Right atrium auricular region (tissue), 2 donors: ENCODE results near the gene LDB3. TPM values are rescaled to one million over a fixed set of nuclear protein-coding genes. Genes with fewer than 3 reads are reported as not detected.

Source experiments
- DNase-seq: peaks from one replicate; pipeline ENCODE4 v3.0.0-alpha.2; 2019; ENCODE audit warnings: low spot score
- H3K27ac ChIP-seq, 2 donors: fragments of 200-600 bp; sonication (generic); 1 replicate in 1 of 2; 2 replicates in 1 of 2; pipeline ENCODE4 v1.5.1; 2016 to 2019
- H3K27me3 ChIP-seq, 2 donors: fragments of 200-600 bp; sonication (generic); one replicate each; pipeline versions ENCODE4 v1.5.1 to v1.6.0; 2017 to 2019
- H3K36me3 ChIP-seq: fragments of 200-600 bp; sonication (generic); one replicate; pipeline ENCODE4 v1.5.1; 2016
- H3K4me1 ChIP-seq, 2 donors: fragments of 200-600 bp; sonication (generic); one replicate each; pipeline versions ENCODE4 v1.5.1 to v1.6.0; 2017 to 2019
- H3K4me3 ChIP-seq, 2 donors: fragments of 200-600 bp; sonication (generic); 1 replicate in 1 of 2; 2 replicates in 1 of 2; pipeline ENCODE4 v1.5.1; 2017 to 2019; ENCODE audit warnings: mild to moderate bottlenecking in 1 of 2, moderate library complexity in 1 of 2
- H3K9me3 ChIP-seq, 2 donors: fragments of 200-600 bp; sonication (generic); one replicate each; pipeline ENCODE4 v1.5.1; 2019
- CTCF ChIP-seq, 2 donors: fragments of 200-600 bp; sonication (generic); IDR thresholded peaks; one replicate each; pipeline ENCODE4 v1.5.1; 2019; ENCODE audit warnings: antibody characterized with exemption in 2 of 2
- total RNA-seq, 2 donors: library from RNA; depleted of rRNA; stranded (reverse); fragments of >200 nt; gene quantifications; one replicate each; pipeline ENCODE4 v1.1.0, GENCODE V29; 2016

Gene LDB3
- total RNA-seq, 2 donors from 2014 or later, result 448 to 908 TPM

- H3K4me1 ChIP-seq, result peaks cover 0 to 47% of the 10 kb centered on the region in 2 donors
- no peaks in the 10 kb centered on the region for H3K27me3 ChIP-seq
- H3K9me3 ChIP-seq, result no peaks in the 10 kb centered on the region
- TF ChIP-seq CTCF (IDR thresholded peaks at IDR 0.05), result no peak
- no peak overlapping the region for H3K27ac ChIP-seq
- H3K4me3 ChIP-seq, result no peak overlapping the region
- H3K36me3 ChIP-seq, result no peaks in the 10 kb centered on the region
- no peak for DNase-seq
These were observed 15.7 kb upstream of the LDB3 start for GRCh38 chr10:86652361-86653202.

GRCh38 chr10:86653379-86653778 lies 14.9 kb upstream of the LDB3 start:
- no peak overlapping the region for H3K4me3 ChIP-seq
- no peak for DNase-seq

GRCh38 chr10:86653987-86654386 lies 14.3 kb upstream of the LDB3 start:
- no peak for DNase-seq
- Histone ChIP-seq H3K4me1 (peaks cover 0 to 50% of the 10 kb centered on the region in 2 donors), H3K4me3 (no peak overlapping the region), H3K27me3 (no peaks in the 10 kb centered on the region), H3K36me3 (no peaks in the 10 kb centered on the region), H3K9me3 (no peaks in the 10 kb centered on the region), H3K27ac (no peak overlapping the region)
- no peak for TF ChIP-seq CTCF (IDR thresholded peaks at IDR 0.05)

More at GRCh38 chr10:86653379-86653778, 14.9 kb upstream of the LDB3 start:
- H3K36me3 ChIP-seq, result no peaks in the 10 kb centered on the region
- H3K27ac ChIP-seq, result no peak overlapping the region
- TF ChIP-seq CTCF (IDR thresholded peaks at IDR 0.05), result no peak
- H3K9me3 ChIP-seq, result no peaks in the 10 kb centered on the region
- peaks cover 0 to 50% of the 10 kb centered on the region in 2 donors for H3K4me1 ChIP-seq
- no peaks in the 10 kb centered on the region for H3K27me3 ChIP-seq

- Histone ChIP-seq H3K4me1 (peaks cover 0 to 49% of the 10 kb centered on the region in 2 donors), H3K27me3 (no peaks in the 10 kb centered on the region), H3K27ac (no peak within 1 kb of the TSS), H3K4me3 (no peak within 1 kb of the TSS), H3K36me3 (no peaks in the 10 kb centered on the region), H3K9me3 (no peaks in the 10 kb centered on the region)
- TF ChIP-seq CTCF (IDR thresholded peaks at IDR 0.05), result no peak
- DNase-seq, result no peak
These were observed 13.7 kb upstream of the LDB3 start, which contains the start of gene OPN4 for GRCh38 chr10:86654411-86655172. Gene OPN4, plus strand, starts transcription at chr10:86654547. Its CDS starts 237 bp downstream, at chr10:86654784.

GRCh38 chr10:86655173-86655540 lies 13.2 kb upstream of the LDB3 start:
- Histone ChIP-seq H3K4me3 (no peak overlapping the region), H3K4me1 (peaks cover 0 to 48% of the 10 kb centered on the region in 2 donors), H3K9me3 (no peaks in the 10 kb centered on the region), H3K36me3 (no peaks in the 10 kb centered on the region), H3K27me3 (no peaks in the 10 kb centered on the region), H3K27ac (no peak overlapping the region)
- DNase-seq, result no peak
- TF ChIP-seq CTCF (IDR thresholded peaks at IDR 0.05), result no peak
